Motor neuron (in vitro differentiated cells): Measurements from ENCODE around the gene TBC1D3E. TPM values are rescaled to one million over a fixed set of nuclear protein-coding genes. Genes with fewer than 3 reads are reported as not detected.
"Not testable (repeated sequence)": the region's sequence is repeated elsewhere in the genome, so short reads cannot be mapped to it uniquely, and the experiment has no call there.

Experiments used
- ATAC-seq, 8 experiments: fragments of 200-7000 bp; cut with Tn5 transposase; replicated peaks in 6 of 8; 2 replicates each; pipeline ENCODE4 v1.8.0; 2021; ENCODE audit warnings: mild to moderate bottlenecking in 8 of 8, moderate library complexity in 8 of 8
- H3K27ac ChIP-seq, 2 donors: fragments of 250-450 bp; sonication (Bioruptor Pico); 2 replicates each; pipeline ENCODE4 v1.9.0; 2021; ENCODE audit warnings: antibody characterized with exemption in 2 of 2, mild to moderate bottlenecking in 2 of 2, moderate library complexity in 1 of 2
- H3K4me1 ChIP-seq, 2 donors: fragments of 250-450 bp; sonication (Bioruptor Pico); replicated peaks in 1 of 2; 2 replicates each; pipeline ENCODE4 v1.6.1; 2021; ENCODE audit warnings: antibody characterized with exemption in 2 of 2, mild to moderate bottlenecking in 2 of 2, moderate library complexity in 1 of 2
- H3K4me3 ChIP-seq, 5 donors: fragments of 250-450 bp; sonication (Bioruptor Pico); 2 replicates each; pipeline ENCODE4 v1.9.0; 2021; ENCODE audit warnings: antibody characterized with exemption in 5 of 5, mild to moderate bottlenecking in 5 of 5, moderate library complexity in 4 of 5
- WGBS, 10 experiments: fragments of 450-650 bp; shearing (Covaris generic); methylation state at CpG; one replicate each; pipeline ENCODE4 v1.0.0; 2022; 5-methylcytosine and 5-hydroxymethylcytosine counted together
- in situ Hi-C, 9 experiments: fragments of 400-800 bp; cut with MboI; loops; one replicate each; pipeline ENCODE4 v1.15.0; 2021; ENCODE audit warnings: low sequenced_read_pairs in 9 of 9, low pct_unique_long_range_greater_than_20kb in 2 of 9; ENCODE audit not compliant: unreplicated experiment in 9 of 9
- total RNA-seq, 8 experiments: library from RNA; unstranded; fragments of 300-600 nt; gene quantifications; 2 replicates each; pipeline versions ENCODE4 v1.2.3 to v1.2.4, GENCODE V29; 2022

TBC1D3E gene
- not detected for total RNA-seq

DNA sequence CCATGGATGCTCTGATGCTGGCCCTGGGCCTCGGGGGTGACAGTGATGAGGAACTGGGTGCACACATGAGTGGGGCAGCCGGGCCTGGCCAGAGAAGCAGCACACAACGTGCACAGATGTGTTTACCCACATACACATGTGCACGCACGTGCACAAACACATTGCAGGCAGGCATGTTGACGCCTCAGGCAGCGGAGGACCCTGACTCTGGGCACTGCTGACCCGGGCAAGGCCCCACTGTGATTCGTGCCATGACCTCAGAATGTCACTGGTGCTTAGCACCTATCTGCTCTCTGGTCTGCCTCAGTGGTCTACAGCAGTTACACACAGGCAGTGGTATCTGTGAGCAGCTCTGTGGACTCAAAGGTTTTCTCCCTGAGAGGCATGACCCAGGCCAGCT is at the start of gene TBC1D3E:
TBC1D3E (plus strand) TSS at position 301 of the 400 bp plus-strand sequence. CDS start 1,545 bp downstream, outside the sequence.
- H3K4me3 ChIP-seq, H3K27ac ChIP-seq, ATAC-seq, in situ Hi-C loops, H3K4me1 ChIP-seq: not testable (repeated sequence)
- no CpG with 5 or more reads among the region's 9 CpGs for WGBS, 10 experiments

GRCh38 chr17:38087344-38087743 is 40.4 kb upstream of the TBC1D3E start:
- peak in 2 of 8 experiments; percentile 76 to 82 for ATAC-seq
- H3K4me3 ChIP-seq, in situ Hi-C loops, H3K4me1 ChIP-seq, H3K27ac ChIP-seq: not testable (repeated sequence)
- WGBS, 10 experiments: no CpG with 5 or more reads among the region's 1 CpG

- H3K4me1 ChIP-seq, in situ Hi-C loops, H3K4me3 ChIP-seq, ATAC-seq, H3K27ac ChIP-seq: not testable (repeated sequence)
- WGBS, 10 experiments: no CpG with 5 or more reads among the region's 10 CpGs
Measured at GRCh38 chr17:38088120-38088519, 39.6 kb upstream of the TBC1D3E start.

- ATAC-seq, H3K27ac ChIP-seq, H3K4me1 ChIP-seq, H3K4me3 ChIP-seq, in situ Hi-C loops: not testable (repeated sequence)
- WGBS, 10 experiments: no CpG with 5 or more reads among the region's 2 CpGs
Measured at GRCh38 chr17:38094059-38094694, 33.6 kb upstream of the TBC1D3E start.

- H3K4me1 ChIP-seq, H3K4me3 ChIP-seq, ATAC-seq, in situ Hi-C loops, H3K27ac ChIP-seq: not testable (repeated sequence)
- WGBS, 10 experiments: no CpG with 5 or more reads among the region's 1 CpG
Measured at GRCh38 chr17:38099262-38099661, 28.5 kb upstream of the TBC1D3E start.

DNA sequence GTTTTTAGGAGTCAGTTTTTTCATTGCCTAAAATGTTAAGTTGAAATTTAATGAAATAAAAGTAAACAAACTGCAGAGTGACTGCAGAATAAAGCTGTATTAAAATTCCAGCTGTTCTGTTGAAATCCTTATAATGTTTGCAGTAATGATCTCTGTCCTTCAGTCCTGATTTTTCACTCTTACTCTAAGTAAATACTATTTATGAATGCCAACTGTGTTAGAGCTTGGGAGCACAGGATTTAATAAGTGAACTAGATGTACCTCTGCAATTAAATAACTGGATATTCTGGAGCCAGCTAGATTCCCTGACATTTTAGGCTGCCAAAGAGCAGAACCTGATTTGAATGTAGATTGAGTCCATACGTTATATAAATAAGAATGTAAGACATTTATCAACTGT is 7.9 kb upstream of the TBC1D3E start:
- H3K4me3 ChIP-seq, H3K27ac ChIP-seq, H3K4me1 ChIP-seq, in situ Hi-C loops, ATAC-seq: not testable (repeated sequence)
- WGBS, 10 experiments: no CpG with 5 or more reads among the region's 1 CpG

DNA sequence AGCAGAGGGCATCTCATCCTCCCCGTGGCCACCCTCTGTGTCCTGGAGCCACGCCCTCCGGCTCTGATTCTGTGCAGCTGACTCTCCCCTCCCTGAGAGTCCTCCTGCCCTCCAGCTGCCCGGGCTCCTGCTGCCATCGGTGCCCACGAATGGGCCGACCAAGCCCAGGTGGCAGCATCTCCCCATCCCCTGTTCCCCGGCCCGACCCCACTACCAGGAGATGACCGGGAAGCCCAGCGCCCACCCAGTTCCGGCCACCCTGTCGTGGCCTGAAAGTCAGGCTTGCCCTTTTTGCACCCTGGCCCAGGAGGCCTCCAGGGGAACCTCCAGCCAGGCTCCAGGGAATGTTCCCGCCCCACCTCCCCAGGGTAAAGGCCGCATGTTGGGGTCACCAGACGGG is 7.1 kb downstream of the TBC1D3E start:
- in situ Hi-C loops, H3K4me3 ChIP-seq: not testable (repeated sequence)
- no CpG with 5 or more reads among the region's 16 CpGs for WGBS, 10 experiments

More for the DNA sequence above, 7.1 kb downstream of the TBC1D3E start:
- ATAC-seq, H3K4me1 ChIP-seq, H3K27ac ChIP-seq: not testable (repeated sequence)

Other genes starting within 250 kb of the TBC1D3E start
- not detected for gene TBC1D3K, start 203.5 kb upstream of the TBC1D3E start, total RNA-seq
- 10 to 100 TPM in 1 of 8 experiments, 1 to 10 TPM in 7; 3.7 to 11.7 (median 7.0) TPM for gene TBC1D3L, start 138.9 kb upstream of the TBC1D3E start, total RNA-seq
- under 1 TPM in 5 of 8 experiments, not detected in 3; 0.11 to 0.85 (median 0.25) TPM for gene TBC1D3D, start 124.0 kb upstream of the TBC1D3E start, total RNA-seq
- under 1 TPM in 2 of 8 experiments, not detected in 6; 0.25 to 0.55 TPM for gene TBC1D3C, start 59.3 kb upstream of the TBC1D3E start, total RNA-seq
- gene TBC1D3, start 64.6 kb downstream of the TBC1D3E start, total RNA-seq: not detected
- gene MRPL45, start 169.2 kb downstream of the TBC1D3E start, total RNA-seq: 10 to 100 TPM; 28.0 to 58.7 (median 39.6) TPM
- 1 to 10 TPM in 4 of 8 experiments, under 1 TPM in 4; 0.36 to 2.9 (median 0.82) TPM for gene GPR179, start 216.0 kb downstream of the TBC1D3E start, total RNA-seq
- gene SOCS7, start 223.9 kb downstream of the TBC1D3E start, total RNA-seq: 10 to 100 TPM in 7 of 8 experiments, 1 to 10 TPM in 1; 9.1 to 24.6 (median 19.4) TPM